Activated CD4-positive, alpha-beta T cell treated with anti-CD3 and anti-CD28 coated beads for 24 hours (primary cell): ENCODE data around the gene KLF12.
A peak's percentile ranks its signal among the peaks of the same experiment; 100 is the strongest.

Experiments
- DNase-seq, 2 donors: peaks; one replicate each; pipeline ENCODE4 v3.0.0-alpha.2; 2020; ENCODE audit warnings: low read depth in 2 of 2

KLF12 gene

GRCh38 chr13:74134221-74134776 is at the start of gene KLF12:
TSS of gene KLF12 (minus strand) at chr13:74134404.
- peak; percentile 83 to 85 for DNase-seq

GRCh38 chr13:74182491-74182890 is 48.3 kb upstream of the KLF12 start:
- DNase-seq: no peak

GRCh38 chr13:74174810-74175209 is 40.6 kb upstream of the KLF12 start:
- DNase-seq: no peak

GRCh38 chr13:74173822-74174221 is 39.6 kb upstream of the KLF12 start:
- no peak for DNase-seq

GRCh38 chr13:74171641-74172040 is 37.4 kb upstream of the KLF12 start:
- no peak for DNase-seq

GRCh38 chr13:74169676-74170075 is 35.5 kb upstream of the KLF12 start:
- no peak for DNase-seq

GRCh38 chr13:74168263-74168675 is 34.1 kb upstream of the KLF12 start:
- DNase-seq: no peak

GRCh38 chr13:74166261-74167004 is 32.2 kb upstream of the KLF12 start:
- no peak for DNase-seq

- DNase-seq: no peak
Measured at GRCh38 chr13:74162782-74163181, 28.6 kb upstream of the KLF12 start.

GRCh38 chr13:74162135-74162534 is 27.9 kb upstream of the KLF12 start:
- no peak for DNase-seq

GRCh38 chr13:74158571-74159352 is 24.6 kb upstream of the KLF12 start:
- no peak for DNase-seq

- DNase-seq: no peak
Measured at GRCh38 chr13:74158028-74158427, 23.8 kb upstream of the KLF12 start.

- DNase-seq: no peak
Measured at GRCh38 chr13:74154981-74155380, 20.8 kb upstream of the KLF12 start.

- DNase-seq: no peak
Measured at GRCh38 chr13:74153316-74153715, 19.1 kb upstream of the KLF12 start.

- no peak for DNase-seq
Measured at GRCh38 chr13:74151859-74152258, 17.7 kb upstream of the KLF12 start.

GRCh38 chr13:74148352-74148751 is 14.1 kb upstream of the KLF12 start:
- DNase-seq: no peak

- DNase-seq: no peak
Measured at GRCh38 chr13:74145249-74145975, 11.2 kb upstream of the KLF12 start.

GRCh38 chr13:74144269-74144668 is 10.1 kb upstream of the KLF12 start:
- no peak for DNase-seq

GRCh38 chr13:74142257-74142656 is 8.1 kb upstream of the KLF12 start:
- no peak for DNase-seq

- no peak for DNase-seq
Measured at GRCh38 chr13:74138241-74138640, 4.0 kb upstream of the KLF12 start.

- peak in 1 of 2 donors; percentile 28 for DNase-seq
Measured at GRCh38 chr13:74136084-74136658, 2.0 kb upstream of the KLF12 start.
